A549 (cell line): Measurements from ENCODE around the gene TPCN2. TPM values are rescaled to one million over a fixed set of nuclear protein-coding genes. Genes with fewer than 3 reads are reported as not detected.

ENCODE experiments used
- ATAC-seq, 2 experiments: fragments of 200-7000 bp in 1 of 2; fragments of >200 bp in 1 of 2; cut with Nextera tagmentation in 1 of 2; cut with Tn5 transposase in 1 of 2; 3 replicates each; pipeline versions ENCODE4 v1.8.0 to v1.9.1; 2018 to 2020; ENCODE audit warnings: mild to moderate bottlenecking in 1 of 2, moderate library complexity in 1 of 2
- CTCF ChIA-PET: fragments of 300-600 bp; sonication (Branson Sonifier 250); formaldehyde crosslinking; extraction: SDS; loops from one replicate; lab custom pipeline; 2021; ENCODE audit warnings: antibody characterized with exemption, inconsistent platforms; lab: Yijun Ruan, JAX
- POLR2A ChIA-PET: fragments of 350-600 bp; formaldehyde crosslinking; extraction: SDS; loops from one replicate; lab custom pipeline; 2021; ENCODE audit warnings: antibody characterized with exemption, inconsistent platforms; lab: Yijun Ruan, JAX
- DNase-seq, 2 experiments: peaks; one replicate each; pipeline versions ENCODE4 v3.0.0 to v3.0.0-alpha.2; 2011 to 2016; ENCODE audit warnings: low read depth in 1 of 2, low spot score in 1 of 2
- FAIRE-seq: peaks from 2 replicates; lab custom pipeline; 2011; peaks lifted over from hg19 to GRCh38; lab: Jason Lieb, UNC
- H3K27ac ChIP-seq, 2 experiments: fragments of >200 bp; sonication (Bioruptor Twin); formaldehyde crosslinking; 3 replicates each; pipeline ENCODE4 v1.5.1; 2016 to 2017
- H3K4me1 ChIP-seq: fragments of >200 bp; sonication (Bioruptor Twin); formaldehyde crosslinking; 3 replicates; pipeline ENCODE4 v1.6.1; 2016
- H3K4me2 ChIP-seq: fragments of >200 bp; sonication (Bioruptor Twin); formaldehyde crosslinking; 3 replicates; pipeline ENCODE4 v1.6.1; 2016
- H3K4me3 ChIP-seq: fragments of >200 bp; sonication (Bioruptor Twin); formaldehyde crosslinking; 3 replicates; pipeline ENCODE4 v1.5.1; 2016
- H3K9me3 ChIP-seq: fragments of >200 bp; sonication (Bioruptor Twin); formaldehyde crosslinking; 3 replicates; pipeline ENCODE4 v1.6.1; 2016
- CBX8 ChIP-seq: fragments of 200-600 bp; sonication (generic); IDR thresholded peaks from 2 replicates; pipeline ENCODE4 v1.6.1; 2016
- CHD4 ChIP-seq: fragments of 200-600 bp; sonication (generic); IDR thresholded peaks from 2 replicates; pipeline ENCODE4 v1.6.1; 2016; ENCODE audit warnings: antibody characterized with exemption, mild to moderate bottlenecking, borderline replicate concordance
- E2F6 ChIP-seq: IDR thresholded peaks from 2 replicates; pipeline ENCODE4 v1.6.1; 2012; ENCODE audit warnings: low read depth, borderline replicate concordance
- EHMT2 ChIP-seq: fragments of 200-600 bp; sonication (generic); IDR thresholded peaks from 2 replicates; pipeline ENCODE4 v1.6.1; 2016; ENCODE audit warnings: antibody characterized with exemption, low read depth, mild to moderate bottlenecking, moderate library complexity
- ELK1 ChIP-seq: fragments of 150-350 bp; IDR thresholded peaks from 2 replicates; pipeline ENCODE4 v1.6.1; 2014; ENCODE audit warnings: low read depth, mild to moderate bottlenecking, low read length
- ESRRA ChIP-seq: fragments of 150-350 bp; IDR thresholded peaks from 2 replicates; pipeline ENCODE4 v1.6.1; 2014; ENCODE audit warnings: mild to moderate bottlenecking, low read length, borderline replicate concordance
- FOSB ChIP-seq: fragments of 250-450 bp; sonication (Bioruptor Pico); IDR thresholded peaks from 2 replicates; pipeline ENCODE4 v1.5.0; 2020; ENCODE audit warnings: mild to moderate bottlenecking, moderate library complexity
- MAFK ChIP-seq: fragments of 450-650 bp; IDR thresholded peaks from 2 replicates; pipeline ENCODE4 v1.6.1; 2014; ENCODE audit not compliant: partially characterized antibody
- MAX ChIP-seq: IDR thresholded peaks from 2 replicates; pipeline ENCODE4 v1.6.1; 2012
- MAZ ChIP-seq: fragments of 150-350 bp; IDR thresholded peaks from 2 replicates; pipeline ENCODE4 v1.6.1; 2014; ENCODE audit warnings: antibody characterized with exemption, low read depth, low read length, borderline replicate concordance
- NPAS2 ChIP-seq: fragments of 250-450 bp; sonication (Bioruptor Pico); IDR thresholded peaks from 2 replicates; pipeline ENCODE4 v1.8.0; 2022; ENCODE audit warnings: mild to moderate bottlenecking, moderate library complexity, borderline replicate concordance
- PBX3 ChIP-seq: IDR thresholded peaks from 2 replicates; pipeline ENCODE4 v1.6.1; 2012
- PHF8 ChIP-seq: fragments of 200-600 bp; sonication (generic); IDR thresholded peaks from 2 replicates; pipeline ENCODE4 v1.6.1; 2016; ENCODE audit warnings: low read depth, mild to moderate bottlenecking, antibody characterized with exemption, moderate library complexity, borderline replicate concordance
- RAD21 ChIP-seq, 2 experiments: fragments of >200 bp in 1 of 2; sonication (Bioruptor Twin) in 1 of 2; formaldehyde crosslinking in 1 of 2; IDR thresholded peaks in 1 of 2; conservative IDR thresholded peaks in 1 of 2; 2 replicates in 1 of 2; 3 replicates in 1 of 2; pipeline ENCODE4 v1.6.1; 2012 to 2018; ENCODE audit warnings: inconsistent platforms in 1 of 2
- RARB ChIP-seq: fragments of 250-450 bp; sonication (Bioruptor Pico); IDR thresholded peaks from 2 replicates; pipeline ENCODE4 v1.8.0; 2021; ENCODE audit warnings: mild to moderate bottlenecking, moderate library complexity
- RFX5 ChIP-seq: fragments of 450-650 bp; IDR thresholded peaks from 2 replicates; pipeline ENCODE4 v1.7.1; 2014; ENCODE audit warnings: antibody characterized with exemption, mild to moderate bottlenecking, moderate library complexity
- TFCP2L1 ChIP-seq: fragments of 250-450 bp; sonication (Bioruptor Pico); IDR thresholded peaks from 2 replicates; pipeline ENCODE4 v1.5.0; 2021; ENCODE audit warnings: mild to moderate bottlenecking
- WGBS: methylation state at CpG from one replicate; pipeline ENCODE4 v1.1.6; 2017; ENCODE audit errors: missing lambda C conversion rate; 5-methylcytosine and 5-hydroxymethylcytosine counted together
- polyA plus RNA-seq, 4 experiments: library from polyadenylated mRNA; depleted of rRNA in 3 of 4; stranded (reverse); fragments of >200 nt; fragmentation: RNase III in 1 of 4; extraction: RNeasy Plus Mini Kit Qiagen cat#74134 plus additional on column Dnase treatment in 1 of 4; gene quantifications; 2 replicates in 3 of 4; 3 replicates in 1 of 4; pipeline ENCODE4 v1.2.3, GENCODE V29; 2011 to 2017
- TF ChIP-seq, protein P1 (sequence below): fragments of >200 bp; sonication (Bioruptor Twin); formaldehyde crosslinking; IDR thresholded peaks from 3 replicates; pipeline ENCODE4 v1.5.1; 2016
- TF ChIP-seq, protein P2 (sequence below): fragments of 250-450 bp; sonication (Bioruptor Pico); IDR thresholded peaks from 2 replicates; pipeline ENCODE4 v1.5.0; 2020; ENCODE audit warnings: low read depth, mild to moderate bottlenecking, moderate library complexity
- TF ChIP-seq, protein P3 (sequence below): fragments of >200 bp; sonication (Bioruptor Twin); formaldehyde crosslinking; IDR thresholded peaks from 3 replicates; pipeline ENCODE4 v1.6.1; 2016

Gene TPCN2
- polyA plus RNA-seq, 2 of the 4 experiments (the other 2 are of a cell fraction) = 8.1 to 8.8 TPM

DNA sequence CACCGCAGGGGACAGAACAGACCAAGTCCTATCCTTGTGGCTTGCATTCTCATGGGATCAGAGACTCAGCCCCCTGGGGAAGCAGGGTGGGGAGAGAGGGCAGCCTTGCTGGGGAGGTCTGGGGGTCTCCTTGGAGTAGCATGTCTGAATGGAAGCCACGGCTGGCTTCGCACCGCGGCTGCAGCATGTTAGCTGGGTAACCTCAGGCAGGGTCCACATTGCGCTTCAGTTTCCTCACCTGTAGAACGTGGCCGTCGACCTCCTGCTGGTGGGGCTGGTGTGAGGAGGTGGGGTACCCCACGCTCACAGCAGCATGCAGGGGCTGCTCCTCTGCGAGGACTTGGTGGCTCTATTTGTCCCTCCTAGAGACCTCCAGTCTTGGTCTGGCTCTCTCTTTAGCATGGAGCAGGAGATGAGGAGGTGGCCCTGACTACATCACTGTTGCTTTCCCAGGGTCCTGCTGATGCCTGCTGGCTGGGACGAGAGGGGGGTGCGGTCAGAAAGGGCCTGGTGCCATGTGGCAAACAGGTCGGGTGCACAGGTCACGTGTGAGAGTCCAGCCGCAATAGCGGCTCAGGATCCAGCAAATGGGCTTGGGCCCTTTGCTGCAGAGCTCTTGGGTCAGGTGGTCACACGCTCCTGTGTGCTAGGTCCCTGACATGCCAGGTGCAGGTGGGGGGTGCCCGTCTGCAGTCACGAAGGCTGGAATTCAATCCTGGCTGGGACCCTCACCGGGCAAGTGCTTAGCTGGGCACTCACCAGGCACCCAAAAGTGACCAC lies 71.6 kb downstream of the TPCN2 start:
- no peak overlapping the region for H3K4me2 ChIP-seq
- peaks cover 9% of the 10 kb centered on the region; the same call in 1 of the 3 replicates for H3K9me3 ChIP-seq
- FAIRE-seq (no peak), DNase-seq (no peak), ATAC-seq (no peak)
- CTCF ChIA-PET = interaction anchor here (0.7 to 5.9 kb wide), 6 partner anchors 11 to 550 kb away, joined by 3 to 38 read pairs (median 18); no protein-coding TSS in a partner anchor
- WGBS = 93% methylated on average over 12 of the region's 21 CpGs
- peak overlapping the region; percentile 91 to 98; a peak in 5 of 6 replicates for H3K27ac ChIP-seq
- TF ChIP-seq EHMT2 (no peak), RARB (no peak), MAZ (no peak), MAFK (no peak), TFCP2L1 (CRISPR knock-in tag) (no peak), MAX (no peak), RAD21 (conservative IDR thresholded peaks at IDR 0.05 in 1 of 2, IDR thresholded peaks at IDR 0.05 in 1 of 2) (no peak), RFX5 (no peak), E2F6 (no peak), ESRRA (no peak), CBX8 (no peak), PHF8 (no peak), ELK1 (no peak), PBX3 (no peak), FOSB (CRISPR knock-in tag) (no peak), CHD4 (no peak), NPAS2 (CRISPR knock-in tag) (no peak)
- TF ChIP-seq, protein P1, sequence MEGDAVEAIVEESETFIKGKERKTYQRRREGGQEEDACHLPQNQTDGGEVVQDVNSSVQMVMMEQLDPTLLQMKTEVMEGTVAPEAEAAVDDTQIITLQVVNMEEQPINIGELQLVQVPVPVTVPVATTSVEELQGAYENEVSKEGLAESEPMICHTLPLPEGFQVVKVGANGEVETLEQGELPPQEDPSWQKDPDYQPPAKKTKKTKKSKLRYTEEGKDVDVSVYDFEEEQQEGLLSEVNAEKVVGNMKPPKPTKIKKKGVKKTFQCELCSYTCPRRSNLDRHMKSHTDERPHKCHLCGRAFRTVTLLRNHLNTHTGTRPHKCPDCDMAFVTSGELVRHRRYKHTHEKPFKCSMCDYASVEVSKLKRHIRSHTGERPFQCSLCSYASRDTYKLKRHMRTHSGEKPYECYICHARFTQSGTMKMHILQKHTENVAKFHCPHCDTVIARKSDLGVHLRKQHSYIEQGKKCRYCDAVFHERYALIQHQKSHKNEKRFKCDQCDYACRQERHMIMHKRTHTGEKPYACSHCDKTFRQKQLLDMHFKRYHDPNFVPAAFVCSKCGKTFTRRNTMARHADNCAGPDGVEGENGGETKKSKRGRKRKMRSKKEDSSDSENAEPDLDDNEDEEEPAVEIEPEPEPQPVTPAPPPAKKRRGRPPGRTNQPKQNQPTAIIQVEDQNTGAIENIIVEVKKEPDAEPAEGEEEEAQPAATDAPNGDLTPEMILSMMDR = no peak
- TF ChIP-seq, protein P2, sequence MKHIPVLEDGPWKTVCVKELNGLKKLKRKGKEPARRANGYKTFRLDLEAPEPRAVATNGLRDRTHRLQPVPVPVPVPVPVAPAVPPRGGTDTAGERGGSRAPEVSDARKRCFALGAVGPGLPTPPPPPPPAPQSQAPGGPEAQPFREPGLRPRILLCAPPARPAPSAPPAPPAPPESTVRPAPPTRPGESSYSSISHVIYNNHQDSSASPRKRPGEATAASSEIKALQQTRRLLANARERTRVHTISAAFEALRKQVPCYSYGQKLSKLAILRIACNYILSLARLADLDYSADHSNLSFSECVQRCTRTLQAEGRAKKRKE = no peak
- TF ChIP-seq, protein P3, sequence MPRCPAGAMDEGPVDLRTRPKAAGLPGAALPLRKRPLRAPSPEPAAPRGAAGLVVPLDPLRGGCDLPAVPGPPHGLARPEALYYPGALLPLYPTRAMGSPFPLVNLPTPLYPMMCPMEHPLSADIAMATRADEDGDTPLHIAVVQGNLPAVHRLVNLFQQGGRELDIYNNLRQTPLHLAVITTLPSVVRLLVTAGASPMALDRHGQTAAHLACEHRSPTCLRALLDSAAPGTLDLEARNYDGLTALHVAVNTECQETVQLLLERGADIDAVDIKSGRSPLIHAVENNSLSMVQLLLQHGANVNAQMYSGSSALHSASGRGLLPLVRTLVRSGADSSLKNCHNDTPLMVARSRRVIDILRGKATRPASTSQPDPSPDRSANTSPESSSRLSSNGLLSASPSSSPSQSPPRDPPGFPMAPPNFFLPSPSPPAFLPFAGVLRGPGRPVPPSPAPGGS = no peak
- H3K4me3 ChIP-seq = no peak overlapping the region
- POLR2A ChIA-PET = no interaction called here
- H3K4me1 ChIP-seq = peaks cover 48% of the 10 kb centered on the region
